H1 (cell line): ENCODE measurements around the gene AHSP. TPM values are rescaled to one million over a fixed set of nuclear protein-coding genes. Genes with fewer than 3 reads are reported as not detected.
A peak's percentile ranks its signal among the peaks of the same experiment; 100 is the strongest.

ENCODE experiments used
- CTCF ChIA-PET: fragments of 300-600 bp; sonication (Branson Sonifier 250); formaldehyde crosslinking; loops from one replicate; lab custom pipeline; 2021; ENCODE audit not compliant: partially characterized antibody; lab: Charles Lee
- POLR2A ChIA-PET: fragments of 300-600 bp; sonication (Branson Sonifier 250); formaldehyde crosslinking; loops from one replicate; lab custom pipeline; 2021; ENCODE audit warnings: inconsistent platforms; ENCODE audit not compliant: partially characterized antibody; lab: Charles Lee
- DNase-seq, 2 experiments: peaks; one replicate each; pipeline versions ENCODE4 v3.0.0 to v3.0.0-alpha.2; 2010 to 2022; ENCODE audit warnings: low spot score in 2 of 2, low read depth in 1 of 2, mixed read lengths in 1 of 2
- FAIRE-seq: peaks from 2 replicates; lab custom pipeline; 2011; peaks lifted over from hg19 to GRCh38; lab: Jason Lieb, UNC
- H2AFZ ChIP-seq: 2 replicates; pipeline ENCODE4 v1.8.1; 2012; ENCODE audit warnings: low read length, inconsistent platforms
- H2AK5ac ChIP-seq: 2 replicates; pipeline ENCODE4 v1.6.1; 2013; ENCODE audit warnings: low read depth, low read length
- H2BK120ac ChIP-seq: replicated peaks from 2 replicates; pipeline ENCODE3; 2013; ENCODE audit warnings: low read depth, low read length, inconsistent platforms
- H2BK12ac ChIP-seq: 2 replicates; pipeline ENCODE4 v1.6.1; 2013; ENCODE audit warnings: low read depth, low read length
- H2BK15ac ChIP-seq: 2 replicates; pipeline ENCODE4 v1.6.1; 2013; ENCODE audit warnings: low read length
- H2BK20ac ChIP-seq: 2 replicates; pipeline ENCODE4 v1.6.1; 2013; ENCODE audit warnings: low read length
- H2BK5ac ChIP-seq: 2 replicates; pipeline ENCODE4 v1.6.1; 2013; ENCODE audit warnings: low read depth, low read length
- H3K14ac ChIP-seq: 2 replicates; pipeline ENCODE4 v1.6.1; 2013; ENCODE audit warnings: inconsistent platforms; ENCODE audit not compliant: insufficient read length
- H3K18ac ChIP-seq: 2 replicates; pipeline ENCODE4 v1.6.1; 2013; ENCODE audit warnings: low read length; ENCODE audit errors: extremely low read depth
- H3K23ac ChIP-seq: 2 replicates; pipeline ENCODE4 v1.6.1; 2013; ENCODE audit warnings: inconsistent platforms; ENCODE audit not compliant: insufficient read length
- H3K23me2 ChIP-seq: 2 replicates; pipeline ENCODE4 v1.6.1; 2013; ENCODE audit warnings: low read depth, low read length
- H3K27ac ChIP-seq: 2 replicates; pipeline ENCODE4 v1.6.1; 2011; ENCODE audit warnings: low read depth, low read length, inconsistent platforms
- H3K27me3 ChIP-seq, 4 experiments: replicated peaks in 1 of 4; 1 replicate in 1 of 4; 2 replicates in 3 of 4; pipeline versions ENCODE4 v1.6.1 to v1.8.1; 2011 to 2013; ENCODE audit warnings: low read length in 3 of 4, mild to moderate bottlenecking in 3 of 4, inconsistent platforms in 2 of 4, mixed read lengths in 2 of 4, moderate library complexity in 1 of 4; ENCODE audit not compliant: control insufficient read depth in 3 of 4, insufficient read depth in 3 of 4; ENCODE audit errors: extremely low read depth in 1 of 4
- H3K36me3 ChIP-seq, 4 experiments: 2 replicates each; pipeline versions ENCODE4 v1.6.1 to v1.8.1; 2011 to 2013; ENCODE audit warnings: mild to moderate bottlenecking in 4 of 4, low read length in 3 of 4, moderate library complexity in 2 of 4, control low read depth in 1 of 4, inconsistent platforms in 1 of 4; ENCODE audit not compliant: insufficient read depth in 4 of 4, control insufficient read depth in 2 of 4
- H3K4ac ChIP-seq: replicated peaks from 2 replicates; pipeline ENCODE3; 2013; ENCODE audit warnings: low read length, low read depth, mixed read lengths, inconsistent platforms; ENCODE audit not compliant: insufficient read length
- H3K4me1 ChIP-seq, 4 experiments: replicated peaks in 1 of 4; 1 replicate in 1 of 4; 2 replicates in 3 of 4; pipeline versions ENCODE4 v1.6.1 to v1.8.1; 2011 to 2013; ENCODE audit warnings: low read length in 3 of 4, inconsistent platforms in 2 of 4, mixed read lengths in 1 of 4; ENCODE audit not compliant: insufficient read depth in 4 of 4, control insufficient read depth in 3 of 4
- H3K4me2 ChIP-seq, 2 experiments: 2 replicates each; pipeline versions ENCODE4 v1.6.1 to v1.8.1; 2011 to 2013; ENCODE audit warnings: low read depth in 2 of 2, low read length in 2 of 2, control low read depth in 1 of 2, inconsistent platforms in 1 of 2, mild to moderate bottlenecking in 1 of 2; ENCODE audit not compliant: insufficient read depth in 1 of 2
- H3K4me3 ChIP-seq, 4 experiments: fragments of 200-600, 300-600 bp in 1 of 4; sonication (generic), shearing (Covaris generic), sonication (Bioruptor Twin) in 1 of 4; 2 replicates each; pipeline versions ENCODE4 v1.5.1 to v1.8.1; 2011 to 2016; ENCODE audit warnings: low read length in 4 of 4, low read depth in 3 of 4, control low read depth in 2 of 4, inconsistent platforms in 2 of 4, mild to moderate bottlenecking in 2 of 4, mixed read lengths in 1 of 4, moderate library complexity in 1 of 4; ENCODE audit not compliant: insufficient read depth in 2 of 4; ENCODE audit errors: extremely low read depth in 1 of 4
- H3K56ac ChIP-seq: replicated peaks from 2 replicates; pipeline ENCODE3; 2013; ENCODE audit warnings: low read depth, mild to moderate bottlenecking, mixed read lengths, low read length, inconsistent platforms; ENCODE audit not compliant: insufficient read length
- H3K79me1 ChIP-seq: 2 replicates; pipeline ENCODE4 v1.6.1; 2013; ENCODE audit warnings: low read depth, low read length, control low read depth
- H3K79me2 ChIP-seq, 2 experiments: 2 replicates each; pipeline versions ENCODE4 v1.6.1 to v1.8.1; 2012 to 2013; ENCODE audit warnings: low read length in 2 of 2, mild to moderate bottlenecking in 2 of 2, inconsistent platforms in 1 of 2; ENCODE audit not compliant: insufficient read depth in 2 of 2, control insufficient read depth in 1 of 2
- H3K9ac ChIP-seq, 4 experiments: replicated peaks in 1 of 4; 1 replicate in 1 of 4; 2 replicates in 3 of 4; pipeline versions ENCODE4 v1.6.1 to v1.8.1; 2011 to 2013; ENCODE audit warnings: low read depth in 3 of 4, low read length in 3 of 4, control low read depth in 2 of 4, mild to moderate bottlenecking in 2 of 4, moderate library complexity in 2 of 4, inconsistent platforms in 1 of 4; ENCODE audit errors: extremely low read depth in 1 of 4
- H3K9me3 ChIP-seq, 2 experiments: 2 replicates each; pipeline versions ENCODE4 v1.6.1 to v1.8.1; 2012 to 2013; ENCODE audit warnings: mild to moderate bottlenecking in 2 of 2, moderate library complexity in 2 of 2, control low read depth in 1 of 2, inconsistent platforms in 1 of 2, low read depth in 1 of 2, low read length in 1 of 2, mixed read lengths in 1 of 2; ENCODE audit not compliant: insufficient read depth in 2 of 2
- H4K20me1 ChIP-seq, 2 experiments: replicated peaks in 1 of 2; 2 replicates each; pipeline versions ENCODE3 to v1.8.1; 2011 to 2013; ENCODE audit warnings: inconsistent platforms in 2 of 2, low read length in 2 of 2, mild to moderate bottlenecking in 1 of 2; ENCODE audit not compliant: insufficient read depth in 2 of 2, control insufficient read depth in 1 of 2
- H4K5ac ChIP-seq: 2 replicates; pipeline ENCODE4 v1.6.1; 2013; ENCODE audit warnings: low read length, low read depth, mixed read lengths, inconsistent platforms; ENCODE audit not compliant: insufficient read length
- H4K8ac ChIP-seq: 2 replicates; pipeline ENCODE4 v1.8.0; 2013; ENCODE audit warnings: mild to moderate bottlenecking, moderate library complexity, low read length, inconsistent platforms; ENCODE audit not compliant: insufficient read depth; ENCODE audit errors: extremely low read depth
- H4K91ac ChIP-seq: replicated peaks from 2 replicates; pipeline ENCODE3; 2013; ENCODE audit warnings: low read length, mixed read lengths, inconsistent platforms; ENCODE audit not compliant: insufficient read length
- EP300 ChIP-seq, 2 experiments: IDR thresholded peaks; 1 replicate in 1 of 2; 2 replicates in 1 of 2; pipeline ENCODE4 v1.6.1; 2011 to 2012; ENCODE audit warnings: low read depth in 2 of 2, low read length in 2 of 2, mild to moderate bottlenecking in 2 of 2, borderline replicate concordance in 1 of 2, inconsistent platforms in 1 of 2, moderate library complexity in 1 of 2
- GTF2F1 ChIP-seq: IDR thresholded peaks from 2 replicates; pipeline ENCODE4 v1.6.1; 2012; ENCODE audit warnings: low read depth, low read length, improper control_type of control experiment, borderline replicate concordance
- NANOG ChIP-seq: IDR thresholded peaks from 2 replicates; pipeline ENCODE4 v1.6.1; 2011; ENCODE audit warnings: low read length, low read depth, mild to moderate bottlenecking, inconsistent platforms; ENCODE audit not compliant: insufficient read depth, poor library complexity, severe bottlenecking
- RFX5 ChIP-seq: IDR thresholded peaks from 2 replicates; pipeline ENCODE4 v1.6.1; 2011; ENCODE audit warnings: low read depth, low read length, improper control_type of control experiment, borderline replicate concordance
- RXRA ChIP-seq: IDR thresholded peaks from 2 replicates; pipeline ENCODE4 v1.6.1; 2011; ENCODE audit warnings: low read depth, mild to moderate bottlenecking, low read length, moderate library complexity; ENCODE audit not compliant: insufficient read depth
- SIX5 ChIP-seq: IDR thresholded peaks from 2 replicates; pipeline ENCODE4 v1.6.1; 2011; ENCODE audit warnings: mild to moderate bottlenecking, low read depth, low read length
- TBP ChIP-seq: IDR thresholded peaks from 2 replicates; pipeline ENCODE4 v1.6.1; 2011; ENCODE audit warnings: low read depth, low read length, improper control_type of control experiment
- TCF12 ChIP-seq: IDR thresholded peaks from 2 replicates; pipeline ENCODE4 v1.6.1; 2011; ENCODE audit warnings: low read depth, mild to moderate bottlenecking, low read length
- ZNF274 ChIP-seq: IDR thresholded peaks from 2 replicates; pipeline ENCODE4 v1.7.0; 2012; ENCODE audit warnings: low read length, borderline replicate concordance; ENCODE audit errors: extremely low read depth
- WGBS, 2 experiments: shearing (Covaris generic) in 1 of 2; methylation state at CpG; one replicate each; pipeline versions ENCODE4 v1.1.6 to v1.1.7; 2013 to 2015; ENCODE audit warnings: low lambda C conversion rate in 2 of 2, mixed read lengths in 2 of 2, inconsistent platforms in 1 of 2, low coverage in 1 of 2, missing lambda C conversion rate in 1 of 2; ENCODE audit not compliant: insufficient replicate concordance in 2 of 2, insufficient coverage in 1 of 2, insufficient read length in 1 of 2; ENCODE audit errors: extremely low coverage in 1 of 2, missing lambda C conversion rate in 1 of 2; 5-methylcytosine and 5-hydroxymethylcytosine counted together
- polyA plus RNA-seq, 7 experiments: library from polyadenylated mRNA; depleted of rRNA in 3 of 7; stranded (reverse) in 5 of 7; unstranded in 2 of 7; fragments of >200 nt in 5 of 7; fragments of 200-250 nt in 2 of 7; gene quantifications; 1 replicate in 5 of 7; 2 replicates in 1 of 7; 4 replicates in 1 of 7; pipeline versions ENCODE4 v1.2.1 to v1.2.3, GENCODE V29; 2011 to 2013; ENCODE audit warnings: missing spikeins in 2 of 7, mixed read lengths in 2 of 7
- total RNA-seq: library from RNA; stranded (reverse); fragmentation: NEBNext Ultra II Directional; extraction: Animal tissue kit (Norgen Biotek cat#: 25700); gene quantifications from 2 replicates; pipeline ENCODE4 v1.2.1, GENCODE V29; 2021
- TF ChIP-seq, protein P1 (sequence below): IDR thresholded peaks from 2 replicates; pipeline ENCODE4 v1.6.1; 2012; ENCODE audit warnings: inconsistent platforms

Gene AHSP
- total and polyA plus RNA-seq, 2 of the 8 experiments (the other 6 are each of a cell fraction or from before 2014, with no cell fraction given): 0.91 to 15.3 TPM

DNA sequence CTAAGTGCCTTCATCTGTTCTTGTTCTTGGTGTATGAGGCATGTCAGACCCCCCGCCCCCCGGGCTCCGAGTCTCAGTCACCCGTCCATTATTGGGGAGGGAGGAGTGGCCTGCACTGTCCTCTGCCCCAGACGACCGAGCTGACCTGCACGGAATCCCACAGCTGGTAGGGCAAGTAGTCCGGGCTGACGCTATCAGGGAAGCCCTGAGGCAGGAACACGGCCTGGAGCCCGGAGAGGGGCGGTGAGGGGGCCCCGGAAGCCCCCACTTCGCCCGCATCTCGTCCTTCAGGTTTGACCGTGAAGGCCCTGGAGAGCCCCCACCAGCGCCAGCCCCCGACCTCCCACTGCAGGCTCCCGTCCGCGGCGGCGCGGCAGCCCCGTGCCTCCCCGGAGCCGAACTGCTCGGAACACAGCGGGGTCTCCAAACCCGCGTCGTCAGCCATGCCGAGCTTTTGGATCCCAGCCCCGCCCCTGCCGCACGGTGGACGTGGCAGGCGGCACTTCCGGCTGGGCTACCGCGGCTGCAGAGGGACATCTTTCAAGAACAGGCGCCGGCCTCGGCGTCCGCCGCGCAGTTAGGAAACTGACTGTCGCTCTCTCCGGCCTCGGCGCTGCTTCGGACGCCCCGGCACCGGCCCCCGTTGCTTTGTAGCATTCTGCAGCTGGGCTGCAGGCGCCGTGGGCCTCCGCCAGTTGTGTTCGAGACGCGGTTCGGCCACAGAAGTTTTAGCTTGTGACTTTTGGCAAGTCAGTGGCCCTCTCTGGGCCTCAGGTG, 19.6 kb upstream of the AHSP start, which contains the start of gene RUSF1:
TSS of gene RUSF1 (minus strand) at position 463 of the 777 bp plus-strand sequence. CDS start at position 445, 18 bp downstream.
- peak within 1 kb of the TSS; percentile 61 for H4K5ac ChIP-seq
- peak within 1 kb of the TSS; percentile 63 to 85 (median 80) for H3K9ac ChIP-seq
- peaks cover 4% of the 10 kb centered on the region; the same call in 1 of the 2 replicates for H3K23me2 ChIP-seq
- no peak within 1 kb of the TSS for H2BK20ac ChIP-seq
- POLR2A ChIA-PET: interaction anchor here (0.5 to 3.3 kb wide), 26 partner anchors 9 to 240 kb away, joined by 3 to 27 read pairs (median 4); partner anchors contain the start of gene AHSP
- H2AK5ac ChIP-seq: no peak within 1 kb of the TSS
- peak within 1 kb of the TSS; percentile 67 to 88 (median 86) for H3K4me3 ChIP-seq
- no peaks in the 10 kb centered on the region for H3K36me3 ChIP-seq
- H3K56ac ChIP-seq: peak within 1 kb of the TSS; percentile 71
- peak within 1 kb of the TSS; percentile 32; the same call in 1 of the 2 replicates for H2BK5ac ChIP-seq
- H4K20me1 ChIP-seq: no peaks in the 10 kb centered on the region
- WGBS, 2 experiments: 2% methylated on average over 37 of the region's 65 CpGs; no CpG with 5 or more reads in 1 of the 2 experiments
- peak within 1 kb of the TSS; percentile 64; the same call in 1 of the 2 replicates for H3K27ac ChIP-seq
- peak within 1 kb of the TSS; percentile 2; the same call in 1 of the 2 replicates for H2AFZ ChIP-seq
- H3K4me2 ChIP-seq: peak within 1 kb of the TSS; percentile 90 to 95
- no peaks in the 10 kb centered on the region for H3K9me3 ChIP-seq
- peak within 1 kb of the TSS; percentile 11 for H4K91ac ChIP-seq
- H2BK15ac ChIP-seq: 0 out of 2 replicates have a peak within 1 kb of the TSS, but pooled peaks have one; percentile 95
- no peak within 1 kb of the TSS for H2BK120ac ChIP-seq
- no peak within 1 kb of the TSS for H3K14ac ChIP-seq
- FAIRE-seq (no peak), DNase-seq (peak; percentile 68 to 91)
- peak within 1 kb of the TSS; percentile 88 for H4K8ac ChIP-seq
- no peak within 1 kb of the TSS for H2BK12ac ChIP-seq
- H3K4ac ChIP-seq: no peak within 1 kb of the TSS
- CTCF ChIA-PET: interaction anchor here (0.9 to 1.3 kb wide), 4 partner anchors 11 to 57 kb away, joined by 3 read pairs; no protein-coding TSS in a partner anchor
- peaks cover 0 to 6% of the 10 kb centered on the region in 2 experiments; a peak in 1 of 4 replicates for H3K79me2 ChIP-seq
- peaks cover 0 to 4% (median 2%) of the 10 kb centered on the region in 4 experiments; a peak in 3 of 7 replicates for H3K4me1 ChIP-seq
- H3K18ac ChIP-seq: peak within 1 kb of the TSS; percentile 87
- H3K79me1 ChIP-seq: 0 out of 2 replicates have a peak, but pooled peaks cover 2% of the 10 kb centered on the region
- no peaks in the 10 kb centered on the region for H3K27me3 ChIP-seq
- H3K23ac ChIP-seq: no peak within 1 kb of the TSS
- no peak for TF ChIP-seq TCF12
- TF ChIP-seq NANOG: no peak
- no peak for TF ChIP-seq SIX5
- TF ChIP-seq RFX5: no peak
- no peak for TF ChIP-seq RXRA
- TF ChIP-seq, protein P1, sequence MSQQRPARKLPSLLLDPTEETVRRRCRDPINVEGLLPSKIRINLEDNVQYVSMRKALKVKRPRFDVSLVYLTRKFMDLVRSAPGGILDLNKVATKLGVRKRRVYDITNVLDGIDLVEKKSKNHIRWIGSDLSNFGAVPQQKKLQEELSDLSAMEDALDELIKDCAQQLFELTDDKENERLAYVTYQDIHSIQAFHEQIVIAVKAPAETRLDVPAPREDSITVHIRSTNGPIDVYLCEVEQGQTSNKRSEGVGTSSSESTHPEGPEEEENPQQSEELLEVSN: no peak
- TF ChIP-seq ZNF274: no peak
- TF ChIP-seq GTF2F1: 0 out of 2 replicates have a peak, but pooled peaks have one; percentile 25
- TF ChIP-seq TBP: peak; percentile 88
- peak in 1 of 2 experiments; percentile 9; a peak in 1 of 3 replicates for TF ChIP-seq EP300 (IDR thresholded peaks at IDR 0.05; ENCODE audit: borderline replicate concordance in 1 of 2, low read depth in 2 of 2, low read length in 2 of 2)
